ENCODE results near the gene PEX5. TPM values are rescaled to one million over a fixed set of nuclear protein-coding genes. Genes with fewer than 3 reads are reported as not detected.

Gene PEX5
- total RNA-seq, 1 donor: 24.3 TPM

DNA sequence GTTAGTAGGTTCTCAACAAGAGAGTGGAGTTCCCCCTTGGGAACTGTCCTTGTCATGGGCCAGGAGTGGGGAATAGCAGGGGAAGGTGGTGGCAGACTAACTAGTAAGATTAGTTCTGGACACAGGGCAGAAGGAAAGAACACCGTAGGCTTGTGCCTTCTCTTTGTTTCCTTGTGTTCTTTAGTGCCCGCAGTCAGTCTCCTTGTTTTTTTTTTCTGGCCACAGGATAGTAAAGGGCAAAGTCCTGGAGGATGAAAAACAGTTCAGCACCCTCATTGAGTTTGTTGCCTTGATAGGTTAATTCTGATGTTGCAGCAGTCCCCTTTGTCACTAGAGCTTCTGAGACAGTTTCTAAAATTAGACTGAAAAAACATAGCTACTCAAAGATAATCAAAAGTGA is 8.4 kb downstream of the PEX5 start:
- DNase-seq (ENCODE audit: low read depth): no peak
- TF ChIP-seq, protein P1, sequence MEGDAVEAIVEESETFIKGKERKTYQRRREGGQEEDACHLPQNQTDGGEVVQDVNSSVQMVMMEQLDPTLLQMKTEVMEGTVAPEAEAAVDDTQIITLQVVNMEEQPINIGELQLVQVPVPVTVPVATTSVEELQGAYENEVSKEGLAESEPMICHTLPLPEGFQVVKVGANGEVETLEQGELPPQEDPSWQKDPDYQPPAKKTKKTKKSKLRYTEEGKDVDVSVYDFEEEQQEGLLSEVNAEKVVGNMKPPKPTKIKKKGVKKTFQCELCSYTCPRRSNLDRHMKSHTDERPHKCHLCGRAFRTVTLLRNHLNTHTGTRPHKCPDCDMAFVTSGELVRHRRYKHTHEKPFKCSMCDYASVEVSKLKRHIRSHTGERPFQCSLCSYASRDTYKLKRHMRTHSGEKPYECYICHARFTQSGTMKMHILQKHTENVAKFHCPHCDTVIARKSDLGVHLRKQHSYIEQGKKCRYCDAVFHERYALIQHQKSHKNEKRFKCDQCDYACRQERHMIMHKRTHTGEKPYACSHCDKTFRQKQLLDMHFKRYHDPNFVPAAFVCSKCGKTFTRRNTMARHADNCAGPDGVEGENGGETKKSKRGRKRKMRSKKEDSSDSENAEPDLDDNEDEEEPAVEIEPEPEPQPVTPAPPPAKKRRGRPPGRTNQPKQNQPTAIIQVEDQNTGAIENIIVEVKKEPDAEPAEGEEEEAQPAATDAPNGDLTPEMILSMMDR (IDR thresholded peaks at IDR 0.05; ENCODE audit: insufficient read depth, low read length): no peak
- no peak overlapping the region for H3K4me3 ChIP-seq (ENCODE audit: low read depth, low read length)

DNA sequence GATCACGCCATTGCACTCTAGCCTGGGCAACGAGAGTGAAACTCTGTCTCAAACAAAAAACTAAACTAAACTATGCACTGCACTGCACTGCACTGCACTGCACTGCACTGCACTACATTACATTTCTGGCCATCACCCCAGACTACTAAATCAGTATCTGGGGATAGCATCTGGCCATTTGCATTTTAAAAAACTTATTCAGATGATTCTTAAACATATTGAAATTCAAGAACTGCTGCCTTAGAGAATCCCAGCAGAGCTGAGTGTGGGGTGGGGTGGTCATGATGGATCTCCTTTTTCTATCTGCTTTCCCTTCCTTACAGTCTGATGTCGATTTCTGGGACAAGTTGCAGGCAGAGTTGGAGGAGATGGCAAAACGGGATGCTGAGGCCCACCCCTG is 13.6 kb downstream of the PEX5 start:
- TF ChIP-seq, protein P1 (IDR thresholded peaks at IDR 0.05; ENCODE audit: insufficient read depth, low read length): no peak
- no peak for DNase-seq (ENCODE audit: low read depth)
- no peak overlapping the region for H3K4me3 ChIP-seq (ENCODE audit: low read depth, low read length)

DNA sequence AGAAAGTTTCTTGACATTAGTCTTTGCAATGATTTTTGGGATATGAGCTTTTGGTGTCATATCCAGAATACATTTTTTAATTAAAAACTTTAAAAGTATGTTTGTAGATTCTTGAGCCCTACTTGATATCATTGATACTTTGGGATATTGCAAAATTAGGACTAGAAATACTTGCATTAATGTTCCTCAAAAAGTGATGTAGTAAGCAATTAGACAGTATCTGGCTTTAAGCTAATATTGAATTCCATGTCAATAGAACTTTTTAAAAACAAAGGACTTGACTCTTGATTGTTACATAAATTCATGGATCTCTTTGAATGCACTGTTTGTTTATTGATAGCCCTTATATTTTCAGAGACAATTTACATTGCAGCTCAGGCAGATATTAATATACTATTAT is 15.6 kb downstream of the PEX5 start:
- TF ChIP-seq, protein P1 (IDR thresholded peaks at IDR 0.05; ENCODE audit: insufficient read depth, low read length): no peak
- no peak overlapping the region for H3K4me3 ChIP-seq (ENCODE audit: low read depth, low read length)
- no peak for DNase-seq (ENCODE audit: low read depth)

DNA sequence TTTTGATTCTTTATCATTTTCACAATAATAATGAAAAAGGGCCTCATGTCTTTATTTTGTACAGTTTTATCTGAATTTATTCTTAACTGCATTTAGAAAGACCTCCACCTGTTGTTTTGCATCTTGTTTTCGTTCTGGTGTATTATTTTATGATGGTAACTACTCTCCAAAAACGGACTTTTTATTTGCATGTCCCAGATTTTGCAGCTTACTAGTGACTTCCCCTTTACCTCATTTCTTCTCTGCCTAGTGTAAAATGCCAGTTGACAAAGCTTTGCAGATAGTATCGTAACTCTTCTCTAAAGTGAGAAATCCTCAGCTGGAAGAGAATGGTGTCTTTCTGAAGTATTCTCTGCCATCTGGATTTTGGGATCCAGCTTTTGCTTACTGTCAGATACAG is 17.2 kb downstream of the PEX5 start:
- TF ChIP-seq, protein P1 (IDR thresholded peaks at IDR 0.05; ENCODE audit: insufficient read depth, low read length): no peak
- no peak for DNase-seq (ENCODE audit: low read depth)
- no peak overlapping the region for H3K4me3 ChIP-seq (ENCODE audit: low read depth, low read length)

DNA sequence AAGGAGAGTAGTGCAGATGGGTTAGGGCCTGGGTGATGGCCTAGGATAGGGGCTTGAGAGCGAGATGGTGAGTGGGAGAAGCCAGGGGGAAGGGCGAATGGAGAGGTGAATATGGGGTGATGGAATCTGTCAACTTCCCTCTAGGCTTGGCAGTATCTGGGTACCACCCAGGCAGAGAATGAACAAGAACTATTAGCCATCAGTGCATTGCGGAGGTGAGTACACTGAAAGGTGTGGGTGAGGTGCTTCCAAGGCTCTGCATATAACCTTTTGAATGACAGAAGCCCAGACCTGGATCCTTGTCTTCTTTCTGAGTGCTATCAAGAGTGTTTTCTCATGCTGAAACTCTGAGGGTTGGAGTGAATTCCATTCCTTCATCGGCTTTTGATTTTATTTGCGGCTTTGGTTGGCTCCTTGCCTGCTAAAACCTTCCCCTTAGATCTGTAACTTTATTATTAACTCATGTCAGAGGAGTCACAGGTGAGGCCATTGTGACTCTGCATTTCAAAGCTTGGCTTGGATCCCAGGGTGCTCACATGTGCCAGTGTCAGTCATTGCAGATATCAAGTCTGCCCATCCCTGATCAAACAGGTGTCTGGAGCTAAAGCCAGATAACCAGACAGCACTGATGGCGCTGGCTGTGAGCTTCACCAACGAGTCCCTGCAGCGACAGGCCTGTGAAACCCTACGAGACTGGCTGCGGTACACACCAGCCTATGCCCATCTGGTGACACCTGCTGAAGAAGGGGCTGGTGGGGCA is 18.6 kb downstream of the PEX5 start:
- no peak overlapping the region for H3K4me3 ChIP-seq (ENCODE audit: low read depth, low read length)
- TF ChIP-seq, protein P1 (IDR thresholded peaks at IDR 0.05; ENCODE audit: insufficient read depth, low read length): no peak
- DNase-seq (ENCODE audit: low read depth): no peak

DNA sequence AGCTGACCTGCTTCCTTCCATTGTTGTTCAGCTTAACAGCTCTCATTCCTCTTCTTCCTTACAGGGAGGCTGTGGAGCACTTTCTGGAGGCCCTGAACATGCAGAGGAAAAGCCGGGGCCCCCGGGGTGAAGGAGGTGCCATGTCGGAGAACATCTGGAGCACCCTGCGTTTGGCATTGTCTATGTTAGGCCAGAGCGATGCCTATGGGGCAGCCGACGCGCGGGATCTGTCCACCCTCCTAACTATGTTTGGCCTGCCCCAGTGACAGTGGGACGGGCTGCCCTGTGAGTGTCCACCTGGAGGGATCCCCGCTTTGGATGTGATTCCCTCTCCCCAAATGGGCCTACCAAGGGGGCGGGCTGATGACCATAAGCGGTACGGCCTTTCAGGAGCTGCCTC is 20.5 kb downstream of the PEX5 start:
- TF ChIP-seq, protein P1 (IDR thresholded peaks at IDR 0.05; ENCODE audit: insufficient read depth, low read length): no peak
- no peak overlapping the region for H3K4me3 ChIP-seq (ENCODE audit: low read depth, low read length)
- DNase-seq (ENCODE audit: low read depth): no peak

Data from fibroblast of the aortic adventitia (primary cell).